Measurements from ENCODE around the gene JAG1.
"Not testable (repeated sequence)": the region's sequence is repeated elsewhere in the genome, so short reads cannot be mapped to it uniquely, and the experiment has no call there.

JAG1 gene

DNA sequence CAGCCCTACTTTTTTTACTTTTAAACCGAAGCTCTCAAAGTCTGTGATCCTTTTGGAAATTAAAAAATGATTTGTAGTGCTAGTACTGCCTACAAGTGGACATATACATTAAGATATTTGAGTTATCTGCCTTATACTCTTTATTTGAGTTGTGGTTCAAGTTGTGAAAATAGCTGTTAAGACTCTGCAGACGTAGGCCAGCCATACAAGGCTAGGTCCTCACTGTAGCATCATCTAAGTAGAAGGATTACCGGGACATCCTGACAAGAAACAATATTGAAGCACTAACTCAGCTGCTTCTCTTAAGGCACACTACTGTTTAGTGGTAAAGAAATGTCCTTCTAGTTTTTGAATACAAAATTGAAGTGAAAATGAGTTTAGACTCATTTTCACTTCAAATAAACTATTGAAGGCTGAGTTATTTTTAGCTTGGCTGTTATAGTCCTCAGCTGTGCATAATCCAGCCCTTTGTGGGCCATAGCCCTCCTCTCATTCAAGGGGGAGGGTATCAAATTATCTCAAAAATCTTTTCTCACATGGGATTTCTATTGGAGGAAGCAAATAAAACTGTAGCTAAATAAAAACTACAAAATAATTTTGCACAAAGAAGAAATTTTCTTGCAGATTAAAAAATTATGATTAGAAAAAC lies 68.1 kb downstream of the JAG1 start:
- DNase-seq: no peak

DNA sequence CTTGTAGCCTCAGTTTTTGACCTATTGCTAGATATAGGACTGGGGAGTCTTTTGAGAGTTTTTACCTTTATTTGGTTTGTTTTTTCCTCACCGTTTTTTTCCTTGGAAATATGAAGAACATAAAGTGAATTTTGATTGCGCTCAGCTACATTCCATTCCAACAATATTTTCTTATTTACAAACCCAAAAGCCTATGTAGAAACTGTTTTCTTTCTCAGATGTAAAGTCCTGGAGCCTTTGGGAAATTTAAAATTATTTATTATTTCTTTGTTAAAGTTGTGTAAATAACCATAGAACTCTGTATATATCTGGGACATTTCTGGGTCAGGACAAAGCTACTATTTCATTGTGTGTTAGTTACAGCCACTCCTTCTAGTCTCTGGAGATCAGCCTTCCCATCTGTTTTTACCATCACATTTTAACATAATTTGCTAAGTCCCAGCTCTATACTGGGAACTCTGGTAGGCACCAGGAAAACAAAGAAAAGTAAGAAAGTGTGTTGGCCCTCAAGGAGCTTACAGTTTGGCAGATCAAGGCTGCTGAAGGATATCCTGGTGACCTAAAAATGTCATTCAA lies 68.8 kb downstream of the JAG1 start:
- no peak for DNase-seq

DNA sequence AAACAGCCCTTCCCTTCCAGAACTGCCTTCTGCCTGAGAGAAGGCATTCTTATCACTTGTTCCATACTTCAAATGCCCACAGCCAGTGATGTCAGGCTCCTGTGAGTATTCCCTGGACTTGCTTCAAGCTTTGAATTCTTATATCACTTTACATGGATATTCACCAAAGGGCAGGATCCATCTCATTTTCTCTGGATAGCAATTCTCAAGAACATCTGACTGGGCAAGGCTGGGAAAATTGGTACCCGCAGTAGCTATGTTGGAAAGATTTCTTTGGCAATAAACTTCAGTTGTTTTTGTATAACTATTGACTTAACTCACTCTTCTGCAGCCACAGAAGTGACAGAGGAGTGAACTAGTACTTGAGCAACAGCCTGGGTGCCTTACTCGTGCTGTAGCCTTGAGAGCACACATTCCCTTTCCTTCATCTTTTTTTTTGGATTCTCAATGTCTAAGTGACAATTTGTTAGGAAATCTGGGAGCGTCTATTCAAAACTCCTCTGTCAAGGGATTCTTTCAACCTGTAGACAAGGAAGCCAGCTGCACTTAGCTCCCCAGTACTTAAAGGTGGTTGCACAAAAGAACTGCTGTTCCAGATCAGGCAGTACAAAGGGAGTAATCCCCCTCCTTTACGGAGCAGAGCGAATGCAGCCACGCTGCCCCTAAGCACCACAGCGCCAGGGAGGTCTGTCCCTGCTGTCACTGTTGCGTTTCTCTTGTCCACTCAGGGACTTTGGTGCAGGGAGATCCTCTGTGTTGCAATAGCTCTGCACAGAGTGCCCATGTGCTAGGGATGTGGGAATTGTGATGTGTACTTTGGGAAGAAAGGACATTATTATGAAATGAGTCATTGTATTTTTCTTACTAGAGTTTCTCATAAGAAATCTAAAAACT lies 69.6 kb downstream of the JAG1 start:
- DNase-seq: no peak

DNA sequence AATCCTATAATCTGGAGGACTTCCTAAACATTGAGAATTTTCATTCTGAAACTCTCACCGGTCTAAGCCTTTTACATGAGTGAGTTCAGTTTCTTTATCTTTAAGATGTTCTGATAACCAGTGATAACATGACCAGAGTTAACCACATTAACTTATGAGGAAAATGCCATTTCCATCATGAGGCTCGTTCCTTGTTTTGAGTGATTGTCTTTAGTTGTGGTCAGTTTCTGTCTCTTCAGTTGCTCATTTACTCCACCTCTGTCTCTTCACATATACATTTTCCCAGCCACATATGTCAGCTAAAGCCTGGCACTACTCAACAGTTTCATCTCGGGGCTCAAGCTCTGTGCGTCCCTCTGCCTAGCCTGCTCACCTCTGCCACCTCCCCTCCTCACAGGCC lies 70.4 kb downstream of the JAG1 start:
- no peak for DNase-seq

DNA sequence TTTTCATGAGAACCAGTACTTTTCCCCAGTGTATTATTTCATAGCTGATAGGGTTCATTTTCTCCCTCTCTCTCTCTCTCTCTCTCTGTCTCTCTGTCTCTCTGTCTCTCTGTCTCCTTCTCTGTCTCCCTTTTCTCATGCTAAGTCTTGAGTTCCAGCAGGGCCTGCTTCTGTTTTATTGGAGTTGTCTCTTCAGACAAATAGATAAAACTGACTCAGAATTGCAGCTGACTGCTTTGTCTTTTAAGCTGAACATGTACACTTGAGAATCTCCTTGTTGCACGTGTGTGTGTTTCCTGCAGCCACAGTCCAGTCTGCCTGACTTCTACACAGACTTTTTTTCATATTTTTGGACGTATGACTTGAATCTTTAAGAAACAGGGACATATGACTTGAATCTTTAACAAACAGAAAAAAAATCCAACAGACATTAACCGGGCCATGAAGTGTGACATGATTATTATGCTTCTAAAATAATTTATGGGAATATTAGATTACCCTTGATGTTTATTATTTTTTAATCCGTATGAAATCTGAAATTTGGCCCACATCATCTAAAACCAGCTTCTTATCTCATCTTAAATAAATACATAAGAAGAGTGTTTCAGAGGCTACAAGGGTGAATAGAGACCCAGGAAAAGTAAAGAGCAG lies 71.5 kb downstream of the JAG1 start:
- DNase-seq: no peak

DNA sequence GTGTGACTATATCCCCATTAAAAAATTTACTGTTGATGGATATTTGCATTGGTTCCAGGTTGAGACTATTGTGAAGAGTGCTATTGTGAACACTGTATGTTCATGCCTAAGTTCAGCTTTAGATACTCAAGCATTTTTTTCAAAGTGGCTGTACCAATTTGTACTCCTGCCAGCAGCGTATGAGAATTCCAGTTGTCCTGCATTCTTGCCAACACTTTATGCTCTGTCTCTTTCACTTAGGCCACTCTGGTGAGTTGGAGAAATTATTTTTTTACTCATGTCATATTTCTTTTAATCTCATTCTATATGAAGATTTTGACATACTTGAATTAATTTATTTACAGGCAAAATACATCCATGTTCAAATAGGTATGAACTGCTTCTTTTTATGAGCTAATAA lies 76.2 kb downstream of the JAG1 start:
- DNase-seq: no peak

DNA sequence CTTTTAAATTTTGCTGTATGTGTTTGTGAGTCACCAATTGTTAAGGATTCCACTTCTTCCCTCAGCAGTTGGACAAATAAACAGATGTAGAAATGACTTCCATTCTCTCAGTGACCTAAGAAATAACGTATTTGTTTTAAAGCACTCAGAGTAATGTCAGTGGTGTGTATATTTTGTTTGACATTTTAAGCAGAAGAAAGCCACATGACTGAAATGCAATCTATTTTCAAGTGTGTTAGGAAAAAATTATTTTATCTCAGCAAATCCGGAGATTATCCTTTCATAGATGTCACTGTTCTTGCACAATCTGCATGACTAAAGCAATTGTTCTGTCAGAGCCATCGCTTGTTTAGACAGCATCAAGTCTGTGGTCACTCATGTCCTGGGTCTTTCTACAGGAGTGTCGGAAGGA lies 77.1 kb downstream of the JAG1 start:
- DNase-seq: no peak

DNA sequence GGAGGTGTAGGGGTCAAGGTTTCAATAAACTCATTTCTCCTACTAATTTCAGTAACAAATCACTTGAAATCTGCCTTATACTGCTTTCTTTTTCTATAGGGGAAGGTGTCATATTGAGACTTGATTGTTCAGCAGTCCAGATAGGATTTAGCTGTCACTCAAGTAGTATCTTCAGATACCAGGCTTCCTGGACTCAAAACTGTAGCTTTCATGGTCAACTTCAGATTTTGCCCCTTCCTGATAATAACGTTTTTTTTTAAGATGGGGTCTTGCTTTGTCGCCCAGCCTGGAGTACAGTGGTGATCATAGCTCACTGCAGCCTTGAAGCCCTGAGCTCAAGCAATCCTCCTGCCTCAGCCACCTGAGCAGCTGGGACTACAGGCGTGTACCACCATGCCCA lies 77.8 kb downstream of the JAG1 start:
- no peak for DNase-seq

DNA sequence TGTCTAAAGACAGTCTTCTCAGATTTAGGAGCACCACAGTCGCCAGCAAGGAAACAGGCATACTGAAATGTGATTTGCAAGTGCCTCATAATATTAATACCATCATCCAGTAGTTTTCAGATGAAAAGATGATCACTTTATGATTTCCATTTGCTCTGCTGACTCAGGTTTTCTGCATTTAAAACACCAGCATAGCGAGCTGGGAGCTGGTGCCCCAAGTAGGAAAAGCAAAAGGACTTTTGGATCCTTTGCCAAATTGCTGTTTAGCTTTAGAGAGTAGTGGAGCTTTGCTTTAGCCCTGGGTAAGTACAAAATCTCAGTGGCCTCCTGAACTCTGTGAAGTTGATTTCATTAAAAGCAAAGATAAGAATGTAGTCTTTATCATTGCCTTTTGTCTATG lies 78.5 kb downstream of the JAG1 start:
- no peak for DNase-seq

DNA sequence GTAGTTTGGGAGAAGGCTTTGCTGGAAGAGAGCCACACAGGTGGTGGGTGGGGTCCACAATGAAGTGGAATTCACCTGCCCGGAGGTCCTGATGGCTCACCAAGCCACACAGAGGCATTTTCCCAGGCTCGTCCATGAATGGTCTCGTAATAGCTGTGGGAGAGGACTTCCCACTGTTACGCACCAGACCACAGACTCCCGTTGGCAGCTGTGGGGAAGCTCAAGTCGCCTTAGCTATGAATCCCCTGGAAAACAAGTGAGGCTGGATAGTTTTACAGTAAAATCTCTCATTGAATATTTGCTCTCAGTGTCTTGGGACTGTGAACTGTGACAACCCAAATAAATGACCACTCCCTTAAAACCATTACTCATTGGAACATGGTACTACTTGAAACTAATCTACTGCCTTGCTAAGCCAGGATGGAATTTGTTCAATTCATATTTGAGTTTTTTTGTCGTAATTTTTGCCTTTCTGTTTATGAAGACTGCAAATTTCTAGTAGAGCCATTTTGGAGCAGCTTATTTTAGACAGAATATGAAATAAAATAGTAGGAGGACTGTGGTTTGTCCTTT lies 79.4 kb downstream of the JAG1 start:
- DNase-seq: no peak

DNA sequence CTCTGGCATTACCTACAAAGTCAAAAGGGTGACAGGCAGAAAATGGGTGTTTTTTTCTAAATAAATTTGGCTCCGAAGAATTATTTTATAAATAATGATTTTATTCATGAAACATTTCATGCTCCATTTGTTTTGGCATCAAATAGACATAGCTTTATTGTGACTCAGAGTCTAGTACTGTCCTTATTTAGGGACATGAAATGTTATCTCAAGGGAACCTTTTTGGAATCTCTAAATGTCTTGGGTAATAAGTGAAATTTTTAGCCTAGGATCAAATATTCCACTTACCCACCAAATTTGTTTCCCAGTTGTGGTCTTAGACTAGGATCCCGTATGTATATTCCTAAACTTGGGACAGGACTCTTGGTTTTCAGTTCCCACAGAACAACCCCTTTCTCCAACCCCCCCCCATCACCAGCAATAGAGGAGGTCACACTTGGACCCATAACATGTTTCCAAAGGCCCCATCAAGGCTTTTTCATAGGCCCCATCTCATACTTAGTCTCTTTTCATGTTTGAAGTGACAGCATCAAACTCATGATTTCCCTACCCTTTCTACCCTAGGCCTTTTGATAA lies 81.8 kb downstream of the JAG1 start:
- DNase-seq: no peak

DNA sequence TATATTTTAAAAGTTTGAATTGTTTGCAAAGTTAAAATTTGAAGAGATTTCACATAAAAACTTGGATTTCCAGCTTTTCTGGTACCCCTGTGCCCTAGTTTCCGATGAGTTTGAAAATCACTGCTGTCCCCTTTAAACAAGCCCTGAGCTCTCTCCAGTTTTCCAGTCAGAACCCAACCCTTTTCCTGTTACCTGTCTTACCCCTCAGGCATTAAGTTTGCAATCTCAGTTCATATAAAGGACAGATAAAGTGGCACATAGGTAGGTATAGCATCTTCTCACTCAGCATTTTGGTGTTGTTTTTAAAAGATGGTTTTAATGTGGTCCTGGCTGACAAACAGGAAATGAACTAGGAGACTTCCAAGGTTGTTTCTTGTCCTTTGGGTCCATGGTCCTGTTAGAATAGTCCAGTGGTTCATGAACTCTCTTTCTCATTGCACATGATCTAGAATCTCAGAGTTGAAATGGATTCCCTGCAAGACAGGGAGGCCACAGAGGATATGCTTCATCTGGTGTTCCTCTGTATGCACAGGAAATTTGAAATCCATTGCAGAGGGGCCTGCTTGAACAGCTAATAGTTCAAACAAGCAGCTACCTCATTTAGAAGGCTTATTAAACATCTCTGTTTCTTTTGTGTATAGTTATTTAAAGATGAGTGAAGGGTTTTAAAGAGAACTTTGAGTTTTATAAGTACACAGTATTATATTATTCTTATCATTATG lies 82.7 kb downstream of the JAG1 start:
- DNase-seq: no peak

DNA sequence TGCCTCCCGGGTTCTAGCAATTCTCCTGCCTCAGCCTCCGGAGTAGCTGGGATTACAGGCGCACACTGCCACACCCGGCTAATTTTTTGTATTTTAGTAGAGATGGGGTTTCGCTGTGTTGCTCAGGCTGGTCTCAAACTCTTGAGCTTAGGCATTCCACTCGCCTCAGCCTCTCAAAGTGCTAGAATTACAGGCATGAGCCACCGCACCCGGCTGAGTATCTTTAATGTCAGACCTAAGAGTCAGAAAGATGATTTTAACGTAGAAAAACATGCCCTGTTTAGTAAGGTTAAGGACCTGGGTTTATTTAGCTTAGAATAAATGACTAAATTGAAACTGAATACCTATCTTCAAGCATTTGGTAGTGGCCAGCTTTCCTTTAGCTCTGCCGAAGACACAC lies 83.4 kb downstream of the JAG1 start:
- DNase-seq: not testable (repeated sequence)
